HG02970 (cell line): ENCODE data around the gene WFS1.

Experiments
- ATAC-seq: cut with Tn5 transposase; IDR thresholded peaks from one replicate; pipeline ENCODE4 v1.9.1; 2021; ENCODE audit warnings: mild to moderate bottlenecking, moderate library complexity, moderate number of reproducible peaks; ENCODE audit not compliant: unreplicated experiment, low FRiP score

Gene WFS1

GRCh38 chr4:6296026-6296425 lies 26.4 kb downstream of the WFS1 start:
- no peak for ATAC-seq

- no peak for ATAC-seq
Observed at GRCh38 chr4:6297266-6297815, 27.7 kb downstream of the WFS1 start.

GRCh38 chr4:6298035-6298434 lies 28.4 kb downstream of the WFS1 start:
- ATAC-seq: no peak

- ATAC-seq: no peak
Observed at GRCh38 chr4:6298852-6299251, 29.2 kb downstream of the WFS1 start.

- ATAC-seq: no peak
Observed at GRCh38 chr4:6299875-6300274, 30.2 kb downstream of the WFS1 start.

GRCh38 chr4:6300359-6300758 lies 30.7 kb downstream of the WFS1 start:
- ATAC-seq: no peak

GRCh38 chr4:6301051-6301731 lies 31.5 kb downstream of the WFS1 start:
- ATAC-seq: no peak

GRCh38 chr4:6301732-6302442 lies 32.2 kb downstream of the WFS1 start:
- ATAC-seq: no peak

GRCh38 chr4:6302869-6303268 lies 33.2 kb downstream of the WFS1 start:
- ATAC-seq: no peak

- ATAC-seq: no peak
Observed at GRCh38 chr4:6303943-6304342, 34.3 kb downstream of the WFS1 start.

- no peak for ATAC-seq
Observed at GRCh38 chr4:6306299-6306698, 36.6 kb downstream of the WFS1 start.

GRCh38 chr4:6307230-6307629 lies 37.6 kb downstream of the WFS1 start:
- no peak for ATAC-seq

GRCh38 chr4:6307891-6308290 lies 38.2 kb downstream of the WFS1 start:
- ATAC-seq: no peak

GRCh38 chr4:6308899-6309643 lies 39.4 kb downstream of the WFS1 start:
- ATAC-seq: no peak

GRCh38 chr4:6309777-6310176 lies 40.1 kb downstream of the WFS1 start:
- ATAC-seq: no peak

- ATAC-seq: no peak
Observed at GRCh38 chr4:6313216-6313615, 43.6 kb downstream of the WFS1 start.

- no peak for ATAC-seq
Observed at GRCh38 chr4:6316461-6317003, 46.9 kb downstream of the WFS1 start.

- ATAC-seq: no peak
Observed at GRCh38 chr4:6318206-6318605, 48.6 kb downstream of the WFS1 start.

- ATAC-seq: no peak
Observed at GRCh38 chr4:6319530-6320150, 50.0 kb downstream of the WFS1 start.

GRCh38 chr4:6320663-6321062 lies 51.0 kb downstream of the WFS1 start:
- ATAC-seq: no peak

GRCh38 chr4:6321361-6321760 lies 51.7 kb downstream of the WFS1 start:
- no peak for ATAC-seq
